Activated T-helper 1 cell treated with anti-CD3 and anti-CD28 coated beads, Interleukin-2, amount 50 U/mL, for 16 hours (primary cell): ENCODE results near the gene RAB8B.
"Not testable (repeated sequence)": the region's sequence is repeated elsewhere in the genome, so short reads cannot be mapped to it uniquely, and the experiment has no call there.

ENCODE experiments used
- DNase-seq, 2 donors: peaks; one replicate each; pipeline ENCODE4 v3.0.0-alpha.2; 2020; ENCODE audit warnings: low read depth in 1 of 2, low spot score in 1 of 2

RAB8B gene

DNA sequence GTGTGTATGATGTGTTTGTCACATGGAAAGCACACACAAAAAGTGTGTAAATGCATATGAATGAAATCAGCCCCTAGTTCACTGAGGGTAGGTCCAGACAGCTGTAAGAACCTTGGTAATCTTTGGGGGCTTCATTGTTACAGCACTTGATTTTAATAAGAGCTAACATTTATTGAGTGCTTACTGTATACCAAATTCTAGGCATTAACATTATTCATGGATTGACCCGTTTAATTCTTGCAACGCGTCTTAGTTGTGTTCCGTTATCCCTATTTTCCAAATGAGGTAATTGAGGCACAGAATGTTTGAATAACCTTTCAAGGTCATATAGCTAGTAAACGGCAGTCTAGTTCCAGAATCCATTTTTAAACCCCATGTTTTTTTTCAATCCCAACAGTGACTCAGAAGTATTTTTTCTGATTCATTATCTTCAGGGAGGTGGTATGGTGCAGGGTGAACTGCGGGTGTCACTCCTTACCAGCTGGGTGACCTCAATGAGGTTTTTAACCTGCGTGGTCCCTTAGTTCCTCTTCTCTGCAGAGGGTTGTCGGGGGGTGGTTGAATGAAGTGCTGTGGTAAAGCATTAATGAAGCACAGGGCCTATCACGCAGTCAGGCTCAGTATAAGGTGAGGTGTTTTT lies 14.2 kb downstream of the RAB8B start:
- no peak for DNase-seq

DNA sequence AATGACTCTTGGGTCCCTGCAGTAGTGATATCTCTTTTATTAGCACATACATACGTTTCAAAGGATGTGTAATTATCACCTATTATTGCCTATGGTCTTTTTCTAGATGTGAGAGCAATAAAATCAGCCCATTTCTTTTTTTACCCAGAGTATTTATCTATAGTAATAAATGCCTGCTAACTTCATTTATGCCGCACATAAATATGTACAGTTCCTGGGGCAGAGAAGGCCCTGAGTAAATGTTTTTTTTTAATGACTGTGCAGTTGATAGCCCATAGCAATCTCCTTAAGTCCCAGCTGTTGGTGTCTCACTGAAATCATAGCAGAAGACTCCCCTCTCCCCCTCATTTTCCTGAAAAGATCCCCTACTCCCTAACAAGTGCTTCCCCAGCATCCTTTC lies 16.7 kb downstream of the RAB8B start:
- no peak for DNase-seq

GRCh38 chr15:63208824-63209223 lies 19.4 kb downstream of the RAB8B start:
- not testable (repeated sequence) for DNase-seq

DNA sequence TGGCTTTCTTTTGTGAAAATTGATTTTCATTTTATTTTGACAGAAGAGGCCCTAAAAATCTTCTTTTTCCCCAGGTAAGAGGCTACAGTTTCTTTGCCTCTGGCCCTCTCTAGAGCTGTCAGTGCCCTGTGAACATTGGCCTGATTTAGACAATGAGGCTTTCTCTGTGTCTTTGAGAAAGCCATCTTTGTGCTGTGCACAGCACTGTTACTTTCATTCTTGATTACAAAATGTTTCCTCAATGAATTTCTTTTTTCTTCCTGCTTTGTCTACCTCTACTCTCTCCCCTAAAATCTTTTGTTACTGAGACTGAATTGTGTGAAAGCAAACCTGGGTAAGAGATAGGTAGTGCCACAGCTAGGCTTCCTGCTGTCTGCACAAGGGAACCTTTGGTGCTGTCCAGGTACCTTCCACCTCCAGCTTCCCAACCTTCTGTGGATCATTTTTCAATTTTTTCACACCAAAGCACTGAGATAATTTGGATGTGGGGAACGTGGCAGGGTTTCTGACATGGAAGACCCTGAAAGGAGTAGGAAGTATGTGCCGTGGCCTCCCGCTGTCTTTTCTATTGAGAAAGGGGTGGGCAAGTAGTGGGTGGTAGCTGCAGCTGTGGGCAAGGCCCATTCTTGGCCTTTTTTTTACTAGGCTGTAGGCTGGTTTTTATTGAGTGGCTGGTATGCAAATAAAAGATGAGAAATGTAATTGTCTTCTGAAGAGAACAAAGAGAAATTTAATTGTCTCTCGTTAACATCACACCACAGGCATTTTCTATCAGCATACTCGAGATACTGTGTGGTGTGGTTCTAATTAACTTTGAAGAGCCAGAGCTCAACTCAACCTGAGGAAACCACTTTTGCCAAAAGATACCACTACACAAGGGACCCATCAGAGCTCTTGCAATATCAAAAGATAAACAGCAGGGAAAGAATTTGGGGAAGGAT lies 21.0 kb downstream of the RAB8B start:
- no peak for DNase-seq

GRCh38 chr15:63211092-63211490 lies 21.7 kb downstream of the RAB8B start:
- DNase-seq, result no peak

GRCh38 chr15:63211549-63211948 lies 22.1 kb downstream of the RAB8B start:
- no peak for DNase-seq

GRCh38 chr15:63212050-63213004 lies 22.9 kb downstream of the RAB8B start:
- DNase-seq, result no peak

GRCh38 chr15:63218100-63218808 lies 28.8 kb downstream of the RAB8B start:
- DNase-seq, result no peak

GRCh38 chr15:63219196-63219710 lies 29.8 kb downstream of the RAB8B start:
- no peak for DNase-seq

- DNase-seq, result no peak
Measured at GRCh38 chr15:63221346-63221745, 31.9 kb downstream of the RAB8B start.

DNA sequence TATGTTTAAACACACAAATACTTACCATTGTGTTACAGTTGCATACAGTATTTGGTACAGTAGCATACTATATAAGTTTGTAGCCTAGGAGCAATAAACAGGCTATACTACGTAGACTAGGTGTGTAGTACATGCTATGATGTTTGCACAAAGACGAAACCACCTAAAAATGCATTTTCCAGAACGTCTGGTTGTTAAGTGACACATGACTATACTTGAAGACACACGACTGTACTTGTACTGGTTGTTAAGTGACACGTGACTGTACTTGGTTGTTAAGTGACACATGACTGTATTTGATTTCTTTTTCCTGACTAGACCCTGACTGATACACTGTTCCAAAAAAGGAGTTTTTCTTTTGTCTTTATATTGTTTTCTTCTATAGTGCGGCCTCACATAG lies 34.1 kb downstream of the RAB8B start:
- DNase-seq, result no peak

GRCh38 chr15:63225381-63225780 lies 36.0 kb downstream of the RAB8B start:
- DNase-seq, result no peak

DNA sequence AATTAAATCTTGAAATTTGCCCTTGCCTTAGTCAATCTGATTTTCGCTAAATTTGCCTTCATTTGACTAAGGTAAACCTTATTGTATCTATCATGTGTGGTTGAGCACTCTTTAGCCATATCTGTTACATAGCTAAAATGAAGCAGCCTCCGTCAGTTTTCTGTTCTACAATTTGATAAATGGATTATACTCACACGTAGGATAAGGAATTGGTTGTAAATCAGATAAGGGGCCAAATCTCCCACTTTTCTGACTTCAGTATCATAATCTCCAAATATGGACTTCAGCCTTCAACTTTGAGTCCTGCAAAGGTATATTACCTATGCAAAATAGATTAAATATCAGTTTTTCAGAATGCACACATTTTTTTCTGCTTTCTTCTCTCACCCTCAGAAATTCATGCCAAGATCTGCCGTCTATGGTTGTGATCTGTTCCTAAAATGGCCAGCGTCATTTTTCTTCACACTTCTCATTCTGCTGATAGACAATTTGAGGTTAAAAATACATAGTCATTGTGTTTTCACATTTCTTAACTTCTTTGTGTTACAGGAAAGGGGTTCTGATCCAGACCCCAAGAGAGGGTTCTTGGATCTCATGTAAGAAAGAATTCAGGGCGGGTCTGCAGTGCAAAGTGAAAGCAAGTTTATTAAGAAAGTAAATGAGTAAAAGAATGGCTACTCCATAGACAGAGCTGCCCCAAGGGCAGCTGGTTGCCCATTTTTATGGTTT lies 36.9 kb downstream of the RAB8B start:
- DNase-seq, result no peak

GRCh38 chr15:63226966-63227401 lies 37.6 kb downstream of the RAB8B start:
- DNase-seq, result no peak

- DNase-seq, result no peak
Measured at GRCh38 chr15:63227689-63228088, 38.3 kb downstream of the RAB8B start.

DNA sequence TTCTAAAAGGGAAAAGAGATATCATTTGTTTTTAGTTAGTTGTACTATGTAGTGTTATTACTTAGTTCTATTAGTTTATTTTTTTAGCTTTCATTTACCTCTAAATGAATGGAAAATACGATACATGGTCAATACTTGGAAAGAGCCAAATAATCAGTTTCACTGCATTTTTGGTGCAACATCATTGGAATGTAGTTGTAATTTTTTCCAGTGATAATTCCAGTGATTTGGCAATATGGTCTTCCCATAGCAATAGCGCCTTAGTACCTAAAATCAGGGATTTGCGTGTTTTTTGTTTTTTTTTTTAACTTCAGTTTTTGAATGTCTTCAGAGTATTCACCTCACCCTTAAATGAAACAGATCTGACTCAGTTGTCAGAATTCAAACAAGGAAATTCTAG lies 41.8 kb downstream of the RAB8B start:
- DNase-seq, result no peak

DNA sequence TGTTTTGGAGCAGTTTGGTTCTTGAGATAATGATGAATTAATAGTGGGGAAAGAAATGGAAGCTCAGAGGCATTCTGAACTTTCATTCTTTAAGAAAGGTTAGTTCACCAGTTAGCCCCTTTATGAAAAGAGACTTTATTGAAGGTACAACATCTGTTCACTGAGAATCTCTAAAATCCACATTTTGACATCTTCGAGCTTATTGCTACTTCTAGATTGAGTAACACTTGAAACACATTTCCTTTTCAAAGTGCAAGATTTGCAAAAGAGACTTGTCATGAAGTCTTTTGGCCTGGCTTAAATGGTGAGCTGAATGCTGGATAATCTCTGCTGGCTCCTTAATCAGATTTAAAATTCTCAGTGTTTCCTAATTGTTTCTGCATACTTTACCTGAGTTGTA lies 42.3 kb downstream of the RAB8B start:
- DNase-seq, result no peak

DNA sequence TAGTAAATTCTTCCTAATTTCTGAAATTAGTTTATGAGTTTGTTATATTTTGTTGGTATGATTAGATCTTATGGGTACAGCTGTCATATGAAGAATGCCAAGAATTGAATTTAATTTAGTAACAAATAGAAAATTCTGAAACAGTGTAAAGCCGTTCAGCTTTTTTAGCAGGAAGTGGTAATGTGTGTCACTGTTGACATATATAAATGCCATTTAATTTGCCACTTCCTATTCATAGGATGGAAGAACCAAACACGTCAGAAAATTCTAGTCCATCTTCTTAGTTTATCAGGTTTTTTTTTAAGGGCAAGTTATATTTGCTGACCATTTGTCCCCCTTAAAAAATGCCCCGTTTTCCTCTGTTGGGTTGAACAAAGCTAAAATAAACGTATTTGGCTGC lies 43.0 kb downstream of the RAB8B start:
- no peak for DNase-seq

GRCh38 chr15:63232943-63233342 lies 43.5 kb downstream of the RAB8B start:
- no peak for DNase-seq
